ENCODE results near the gene METAP1D. TPM values are rescaled to one million over a fixed set of nuclear protein-coding genes. Genes with fewer than 3 reads are reported as not detected.

METAP1D gene
- total and polyA plus RNA-seq, 2 donors (not counting 3 experiments of a cell fraction or from before 2014, with no cell fraction given), result 4.2 to 8.1 TPM

- peaks cover 92 to 100% of the 10 kb centered on the region in 2 experiments for H3K27me3 ChIP-seq (ENCODE audit: control insufficient read depth in 2 of 2, insufficient read depth in 2 of 2, low read length in 2 of 2)
- no peaks in the 10 kb centered on the region for H3K9me3 ChIP-seq (replicated peaks; ENCODE audit: control insufficient read depth, insufficient read depth, low read length)
- H3K4me2 ChIP-seq (ENCODE audit: insufficient read depth, low read length), result peak within 1 kb of the TSS; percentile 68
- peaks cover 20% of the 10 kb centered on the region for H3K4me1 ChIP-seq (ENCODE audit: control insufficient read depth, extremely low read depth, insufficient read depth, low read length)
- dilution Hi-C loops (cut with MboI; ENCODE audit: extremely low pct_ligation_motif_present, low sequenced_read_pairs) (no loop called here), intact Hi-C loops (cut with micrococcal nuclease) (loop anchor here (1.0 to 2.0 kb wide), 3 partner anchors 8 to 163 kb away; partner anchors contain the start of genes DLX2 and HAT1)
- H2AFZ ChIP-seq (ENCODE audit: low read depth, low read length), result peak within 1 kb of the TSS; percentile 80
- ChIA-PET CTCF (interaction anchor here (0.6 to 2.7 kb wide), 7 partner anchors 11 to 329 kb away, joined by 3 to 12 read pairs (median 5); partner anchors contain the start of gene DLX2), POLR2A (no interaction called here)
- TF ChIP-seq POLR2A (IDR thresholded peaks at IDR 0.05; ENCODE audit: low read depth, low read length) (no peak), EZH2 (IDR thresholded peaks at IDR 0.05; ENCODE audit: borderline replicate concordance, low read depth, low read length, severe bottlenecking) (peak; percentile 39), MYC (IDR thresholded peaks at IDR 0.05; ENCODE audit: low read depth, low read length) (no peak)
- TF ChIP-seq, protein P1, sequence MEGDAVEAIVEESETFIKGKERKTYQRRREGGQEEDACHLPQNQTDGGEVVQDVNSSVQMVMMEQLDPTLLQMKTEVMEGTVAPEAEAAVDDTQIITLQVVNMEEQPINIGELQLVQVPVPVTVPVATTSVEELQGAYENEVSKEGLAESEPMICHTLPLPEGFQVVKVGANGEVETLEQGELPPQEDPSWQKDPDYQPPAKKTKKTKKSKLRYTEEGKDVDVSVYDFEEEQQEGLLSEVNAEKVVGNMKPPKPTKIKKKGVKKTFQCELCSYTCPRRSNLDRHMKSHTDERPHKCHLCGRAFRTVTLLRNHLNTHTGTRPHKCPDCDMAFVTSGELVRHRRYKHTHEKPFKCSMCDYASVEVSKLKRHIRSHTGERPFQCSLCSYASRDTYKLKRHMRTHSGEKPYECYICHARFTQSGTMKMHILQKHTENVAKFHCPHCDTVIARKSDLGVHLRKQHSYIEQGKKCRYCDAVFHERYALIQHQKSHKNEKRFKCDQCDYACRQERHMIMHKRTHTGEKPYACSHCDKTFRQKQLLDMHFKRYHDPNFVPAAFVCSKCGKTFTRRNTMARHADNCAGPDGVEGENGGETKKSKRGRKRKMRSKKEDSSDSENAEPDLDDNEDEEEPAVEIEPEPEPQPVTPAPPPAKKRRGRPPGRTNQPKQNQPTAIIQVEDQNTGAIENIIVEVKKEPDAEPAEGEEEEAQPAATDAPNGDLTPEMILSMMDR (IDR thresholded peaks at IDR 0.05; ENCODE audit: extremely low read depth in 1 of 2, insufficient read depth in 1 of 2, low read depth in 1 of 2, low read length in 2 of 2), result no peak
- no peak within 1 kb of the TSS for H3K9ac ChIP-seq (replicated peaks; ENCODE audit: extremely low read depth, insufficient read depth, low read length)
- H4K20me1 ChIP-seq (replicated peaks; ENCODE audit: control insufficient read depth, extremely low read depth, insufficient read depth, low read length), result no peaks in the 10 kb centered on the region
- no peak within 1 kb of the TSS for H3K27ac ChIP-seq (ENCODE audit: insufficient read depth, low read depth, low read length)
- no peaks in the 10 kb centered on the region for H3K36me3 ChIP-seq (ENCODE audit: control insufficient read depth in 2 of 2, extremely low read depth in 1 of 2, insufficient read depth in 2 of 2, low read length in 2 of 2)
- BruUV-seq (replicated peaks), result no TSS peak
- H3K79me2 ChIP-seq (ENCODE audit: control insufficient read depth, insufficient read depth, low read length), result no peaks in the 10 kb centered on the region
- H3K4me3 ChIP-seq (replicated peaks in 1 of 3; ENCODE audit: insufficient read depth in 1 of 3, low read depth in 1 of 3, low read length in 3 of 3), result peak within 1 kb of the TSS; percentile 26 to 40 (median 30)
- FAIRE-seq (no peak), DNase-seq (ENCODE audit: low read depth, low spot score) (no peak)
- H3K9me1 ChIP-seq (replicated peaks; ENCODE audit: control insufficient read depth, extremely low read depth, insufficient read depth, low read length), result no peaks in the 10 kb centered on the region
These were observed 85.9 kb downstream of the METAP1D start, which contains the start of gene DLX1 for GRCh38 chr2:172085460-172086159. Gene DLX1, plus strand, starts transcription at chr2:172085507. Its CDS starts 171 bp downstream, at chr2:172085678.

All from endothelial cell of umbilical vein (primary cell).